ENCODE results near the gene ZBTB20. TPM values are rescaled to one million over a fixed set of nuclear protein-coding genes. Genes with fewer than 3 reads are reported as not detected.

ZBTB20 gene
- total and polyA plus RNA-seq, 9 donors = 4.3 to 160 (median 107) TPM

DNA sequence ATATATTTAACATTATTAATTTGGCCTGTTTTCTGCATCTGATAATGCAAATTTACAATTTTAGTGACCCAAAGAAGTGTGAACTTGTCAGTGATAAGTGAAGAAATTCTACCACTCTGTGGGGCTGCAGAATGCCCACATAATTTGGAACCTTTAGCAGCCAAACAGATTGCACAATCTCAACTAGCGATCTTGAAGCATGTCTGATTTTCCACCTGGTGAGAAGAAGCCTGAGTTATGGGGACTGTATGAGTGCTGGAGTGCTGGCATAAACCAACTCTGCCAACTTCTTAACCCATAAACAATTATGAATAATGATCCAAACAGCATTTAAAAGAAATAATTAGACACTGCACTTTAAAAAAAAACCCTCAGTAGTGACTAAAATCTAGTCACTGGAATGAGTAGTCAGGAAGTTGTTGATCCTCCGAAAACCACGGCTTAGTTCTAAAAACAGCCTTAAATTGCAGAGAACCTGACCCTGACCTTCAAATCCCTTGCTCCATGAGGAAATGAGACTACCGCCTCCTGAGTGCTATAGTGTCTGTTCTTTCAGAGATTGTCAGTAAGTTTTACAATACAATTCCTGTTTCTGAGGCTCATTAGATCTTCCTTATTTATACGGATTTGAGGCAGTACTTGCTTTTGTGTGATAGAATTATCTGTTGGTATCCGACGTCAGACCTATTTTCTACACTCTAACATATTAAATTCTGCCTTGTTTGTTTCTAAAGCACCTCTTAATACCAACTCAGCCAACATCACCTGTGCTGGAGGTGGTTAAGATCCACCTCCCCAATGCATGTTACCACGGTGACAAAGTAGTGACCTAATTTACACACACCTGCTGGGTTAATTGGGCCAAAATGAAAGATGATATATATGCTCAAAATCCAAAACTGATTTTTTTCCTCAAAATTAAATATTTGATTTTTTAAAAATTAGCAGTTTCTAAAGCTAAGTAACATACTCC, 267.7 kb downstream of the ZBTB20 start:
- TF ChIP-seq, protein P1, sequence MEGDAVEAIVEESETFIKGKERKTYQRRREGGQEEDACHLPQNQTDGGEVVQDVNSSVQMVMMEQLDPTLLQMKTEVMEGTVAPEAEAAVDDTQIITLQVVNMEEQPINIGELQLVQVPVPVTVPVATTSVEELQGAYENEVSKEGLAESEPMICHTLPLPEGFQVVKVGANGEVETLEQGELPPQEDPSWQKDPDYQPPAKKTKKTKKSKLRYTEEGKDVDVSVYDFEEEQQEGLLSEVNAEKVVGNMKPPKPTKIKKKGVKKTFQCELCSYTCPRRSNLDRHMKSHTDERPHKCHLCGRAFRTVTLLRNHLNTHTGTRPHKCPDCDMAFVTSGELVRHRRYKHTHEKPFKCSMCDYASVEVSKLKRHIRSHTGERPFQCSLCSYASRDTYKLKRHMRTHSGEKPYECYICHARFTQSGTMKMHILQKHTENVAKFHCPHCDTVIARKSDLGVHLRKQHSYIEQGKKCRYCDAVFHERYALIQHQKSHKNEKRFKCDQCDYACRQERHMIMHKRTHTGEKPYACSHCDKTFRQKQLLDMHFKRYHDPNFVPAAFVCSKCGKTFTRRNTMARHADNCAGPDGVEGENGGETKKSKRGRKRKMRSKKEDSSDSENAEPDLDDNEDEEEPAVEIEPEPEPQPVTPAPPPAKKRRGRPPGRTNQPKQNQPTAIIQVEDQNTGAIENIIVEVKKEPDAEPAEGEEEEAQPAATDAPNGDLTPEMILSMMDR (IDR thresholded peaks at IDR 0.05) = no peak
- TF ChIP-seq EP300 (IDR thresholded peaks at IDR 0.05) (no peak), POLR2A (IDR thresholded peaks at IDR 0.05) (no peak)
- DNase-seq = peak in 2 of 5 donors; percentile 14 to 25

DNA sequence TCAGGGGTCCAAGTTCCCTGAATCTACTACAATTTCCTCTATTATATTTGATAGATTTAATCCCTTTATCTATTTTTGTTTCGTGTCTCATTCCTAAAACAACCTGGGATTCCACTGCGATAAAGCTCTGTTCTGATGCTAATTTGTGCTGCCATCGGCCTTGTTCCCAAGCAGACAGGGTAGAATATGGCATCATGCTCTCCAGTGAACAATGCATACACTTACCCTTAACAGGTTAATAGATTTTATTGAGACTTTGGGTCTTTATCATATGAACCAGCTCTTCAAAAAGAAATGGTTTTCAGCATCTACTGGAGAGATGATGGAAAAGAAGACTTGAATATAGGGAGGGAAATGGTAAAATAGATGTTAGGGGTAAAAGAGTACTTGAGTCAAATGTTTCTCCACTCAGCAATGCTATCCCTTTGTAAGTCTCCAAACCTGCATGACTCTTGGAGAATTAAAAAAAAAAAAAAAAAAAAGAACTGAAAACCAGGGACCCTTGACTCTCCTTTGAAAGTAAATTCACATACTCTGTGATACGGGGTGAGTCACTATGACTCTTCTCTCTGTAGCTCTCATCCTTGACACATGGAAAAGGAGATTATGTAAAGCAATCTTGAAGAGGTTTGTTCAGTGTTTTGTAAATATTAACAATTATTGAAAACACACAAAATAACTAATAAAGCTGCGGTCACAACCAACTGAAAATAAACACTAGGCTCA, 268.8 kb downstream of the ZBTB20 start:
- no peak overlapping the region for H3K4me3 ChIP-seq
- no peaks in the 10 kb centered on the region for H3K27me3 ChIP-seq
- WGBS, 3 donors = 69 to 81% (median 73%) methylated on average over 5 of the region's 5 CpGs
- TF ChIP-seq, protein P1 (IDR thresholded peaks at IDR 0.05) = no peak
- TF ChIP-seq POLR2A (IDR thresholded peaks at IDR 0.05) = no peak
- intact Hi-C loops (cut with DNase I) = no loop called here
- H3K27ac ChIP-seq = no peak overlapping the region
- peaks cover 8% of the 10 kb centered on the region for H3K4me1 ChIP-seq (ENCODE audit: insufficient read depth)
- H3K9me3 ChIP-seq = no peaks in the 10 kb centered on the region
- no peak for DNase-seq
- H3K36me3 ChIP-seq = no peaks in the 10 kb centered on the region

More for the DNA sequence above, 267.7 kb downstream of the ZBTB20 start:
- intact Hi-C loops (cut with DNase I) = no loop called here
- no peaks in the 10 kb centered on the region for H3K36me3 ChIP-seq
- no peaks in the 10 kb centered on the region for H3K27me3 ChIP-seq
- WGBS, 3 donors = 16 to 27% (median 21%) methylated on average over 8 of the region's 8 CpGs
- peaks cover 8% of the 10 kb centered on the region for H3K4me1 ChIP-seq (ENCODE audit: insufficient read depth)
- H3K4me3 ChIP-seq = no peak overlapping the region
- peak overlapping the region; percentile 10 to 65 for H3K27ac ChIP-seq
- H3K9me3 ChIP-seq = no peaks in the 10 kb centered on the region

DNA sequence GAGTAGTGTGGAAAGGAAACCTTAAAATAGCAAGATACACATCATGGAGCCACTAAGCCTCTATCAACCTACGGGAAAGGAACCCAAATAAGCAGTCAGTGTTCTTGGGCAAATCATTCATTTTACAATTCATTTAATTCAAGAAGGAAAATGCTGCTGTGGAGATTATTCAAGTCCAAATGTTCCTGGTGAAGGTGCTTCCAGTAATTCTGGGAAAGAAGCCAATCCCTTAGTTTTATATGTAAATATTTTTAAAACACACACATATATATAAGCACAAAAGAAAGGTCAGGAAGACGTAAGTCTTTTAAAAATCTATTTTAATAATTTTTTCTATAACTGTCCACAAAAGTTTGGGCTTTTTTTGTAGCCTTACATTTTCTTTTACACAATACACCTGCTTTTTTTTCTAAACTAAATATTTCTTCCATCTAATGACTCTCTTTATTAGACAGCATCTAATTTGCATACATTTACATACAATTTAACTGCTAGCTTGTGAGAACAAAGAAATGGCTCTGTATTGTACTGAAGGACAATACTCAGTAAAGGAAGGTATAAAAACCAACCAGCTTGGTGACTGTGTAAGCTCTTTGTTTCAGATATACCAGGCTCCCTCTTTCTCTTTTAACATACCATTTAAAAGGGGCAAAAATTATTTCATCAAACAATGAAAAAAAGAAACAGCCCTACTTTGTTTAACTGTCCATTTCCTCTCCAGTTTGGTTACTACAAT, 269.5 kb downstream of the ZBTB20 start:
- Histone ChIP-seq H3K4me1 (ENCODE audit: insufficient read depth) (peaks cover 8% of the 10 kb centered on the region), H3K27ac (no peak overlapping the region), H3K36me3 (no peaks in the 10 kb centered on the region), H3K4me3 (no peak overlapping the region), H3K9me3 (no peaks in the 10 kb centered on the region), H3K27me3 (no peaks in the 10 kb centered on the region)
- intact Hi-C loops (cut with DNase I) = no loop called here
- 45 to 70% (median 59%) methylated on average over 2 of the region's 2 CpGs for WGBS, 3 donors
- no peak for DNase-seq
- TF ChIP-seq POLR2A (IDR thresholded peaks at IDR 0.05) (no peak), EP300 (IDR thresholded peaks at IDR 0.05) (no peak)
- TF ChIP-seq, protein P1 (IDR thresholded peaks at IDR 0.05) = no peak

DNA sequence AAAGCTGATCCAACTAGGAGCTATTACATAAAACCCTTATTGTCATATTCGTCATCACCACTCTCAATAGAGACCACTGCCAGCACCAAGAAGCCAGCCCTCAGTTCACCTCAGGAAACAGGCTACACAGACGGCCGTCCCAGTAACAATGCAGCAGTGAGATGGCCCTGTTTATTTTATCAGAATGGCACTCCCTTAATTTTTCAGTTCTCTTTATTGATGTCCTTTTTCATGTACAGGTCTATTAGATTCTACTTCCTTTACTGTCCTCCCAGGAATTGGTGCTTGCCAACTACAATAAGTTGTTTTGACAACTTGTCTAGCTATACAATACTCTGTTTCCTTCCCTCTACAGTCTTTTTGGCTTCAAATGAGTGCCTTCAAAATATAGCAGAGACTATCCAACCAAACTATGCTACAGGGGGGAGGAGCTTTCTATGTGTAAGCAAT, 272.5 kb downstream of the ZBTB20 start:
- H3K4me3 ChIP-seq = no peak overlapping the region
- intact Hi-C loops (cut with DNase I) = no loop called here
- H3K27me3 ChIP-seq = no peaks in the 10 kb centered on the region
- no peak for DNase-seq
- 62 to 73% (median 65%) methylated on average over 3 of the region's 3 CpGs for WGBS, 3 donors
- H3K27ac ChIP-seq = no peak overlapping the region
- no peaks in the 10 kb centered on the region for H3K9me3 ChIP-seq
- H3K4me1 ChIP-seq (ENCODE audit: insufficient read depth) = peaks cover 5% of the 10 kb centered on the region
- TF ChIP-seq EP300 (IDR thresholded peaks at IDR 0.05) (no peak), POLR2A (IDR thresholded peaks at IDR 0.05) (no peak)
- TF ChIP-seq, protein P1 (IDR thresholded peaks at IDR 0.05) = no peak
- H3K36me3 ChIP-seq = no peaks in the 10 kb centered on the region
